HepG2 (cell line): Measurements from ENCODE around the gene GCN1. TPM values are rescaled to one million over a fixed set of nuclear protein-coding genes. Genes with fewer than 3 reads are reported as not detected.

Experiments
- ATAC-seq: fragments of 200-7000 bp; cut with Tn5 transposase; 3 replicates; pipeline ENCODE4 v1.9.1; 2020; ENCODE audit warnings: mild to moderate bottlenecking, moderate library complexity
- BruUV-seq: library from RNA; stranded (reverse); fragments of 400-500 nt; replicated peaks from 2 replicates; lab custom pipeline; 2021; lab: Mats Ljungman, UMichigan
- CTCF ChIA-PET: fragments of 300-600 bp; formaldehyde crosslinking; extraction: SDS; loops from one replicate; lab custom pipeline; 2021; ENCODE audit warnings: low total read pairs, inconsistent platforms, low intra/inter-chr PET ratio; lab: Yijun Ruan, JAX
- POLR2A ChIA-PET: fragments of 350-600 bp; sonication (Branson Sonifier 250); formaldehyde crosslinking; loops from one replicate; lab custom pipeline; 2020; ENCODE audit warnings: antibody characterized with exemption, inconsistent platforms; lab: Yijun Ruan, JAX
- DNase-seq: peaks from one replicate; pipeline ENCODE4 v3.0.0-alpha.2; 2015; ENCODE audit warnings: low spot score
- FAIRE-seq: peaks from 3 replicates; lab custom pipeline; 2011; peaks lifted over from hg19 to GRCh38; lab: Jason Lieb, UNC
- H2AFZ ChIP-seq: one replicate; pipeline ENCODE4 v1.6.1; 2011; ENCODE audit warnings: low read length, inconsistent platforms
- H3K27ac ChIP-seq: fragments of 300-600 bp; 3 replicates; pipeline ENCODE4 v1.8.0; 2011; ENCODE audit warnings: mixed run types, mild to moderate bottlenecking, mixed read lengths, low read length, inconsistent platforms; ENCODE audit not compliant: insufficient read depth; ENCODE audit errors: extremely low read length
- H3K27me3 ChIP-seq, 2 experiments: fragments of 200-600 bp in 1 of 2; 2 replicates in 1 of 2; 3 replicates in 1 of 2; pipeline versions ENCODE4 v1.6.0 to v1.8.0; 2011; ENCODE audit warnings: low read length in 2 of 2, mild to moderate bottlenecking in 2 of 2, moderate library complexity in 2 of 2, inconsistent platforms in 1 of 2; ENCODE audit not compliant: insufficient read depth in 2 of 2, control insufficient read depth in 1 of 2
- H3K36me3 ChIP-seq, 2 experiments: fragments of 200-600 bp in 1 of 2; replicated peaks in 1 of 2; 2 replicates in 1 of 2; 3 replicates in 1 of 2; pipeline versions ENCODE4 v1.5.1 to v1.8.0; 2011; ENCODE audit warnings: low read length in 2 of 2, inconsistent platforms in 1 of 2; ENCODE audit not compliant: insufficient read depth in 2 of 2, control insufficient read depth in 1 of 2
- H3K4me1 ChIP-seq: 2 replicates; pipeline ENCODE4 v1.5.1; 2012; ENCODE audit warnings: low read length, inconsistent platforms; ENCODE audit not compliant: insufficient read depth
- H3K4me2 ChIP-seq: 2 replicates; pipeline ENCODE4 v1.6.0; 2011; ENCODE audit warnings: low read depth, low read length, inconsistent platforms
- H3K4me3 ChIP-seq, 3 experiments: fragments of 200-600 bp in 1 of 3; sonication (generic), shearing (Covaris generic) in 1 of 3; replicated peaks in 1 of 3; 2 replicates each; pipeline ENCODE4 v1.5.1; 2011 to 2016; ENCODE audit warnings: low read length in 3 of 3, inconsistent platforms in 2 of 3, low read depth in 2 of 3, mild to moderate bottlenecking in 2 of 3, control low read depth in 1 of 3, mixed read lengths in 1 of 3; ENCODE audit not compliant: insufficient read depth in 1 of 3
- H3K79me2 ChIP-seq: one replicate; pipeline ENCODE4 v1.6.1; 2011; ENCODE audit warnings: low read length, inconsistent platforms; ENCODE audit not compliant: insufficient read depth
- H3K9ac ChIP-seq: 2 replicates; pipeline ENCODE4 v1.6.0; 2011; ENCODE audit warnings: mild to moderate bottlenecking, low read depth, low read length, inconsistent platforms; ENCODE audit not compliant: insufficient read depth
- H3K9me3 ChIP-seq: 2 replicates; pipeline ENCODE4 v1.5.1; 2012; ENCODE audit warnings: mild to moderate bottlenecking, low read length
- H4K20me1 ChIP-seq: 2 replicates; pipeline ENCODE4 v1.6.0; 2011; ENCODE audit warnings: inconsistent platforms, mild to moderate bottlenecking, low read length, moderate library complexity; ENCODE audit not compliant: insufficient read depth
- HIVEP1 ChIP-seq: sonication (generic); formaldehyde crosslinking; IDR thresholded peaks from 2 replicates; pipeline ENCODE4 v1.4.0; 2020; ENCODE audit warnings: mild to moderate bottlenecking, missing genetic modification reagents
- NFATC3 ChIP-seq: sonication (generic); formaldehyde crosslinking; IDR thresholded peaks from 2 replicates; pipeline ENCODE4 v1.5.1; 2020; ENCODE audit warnings: mild to moderate bottlenecking, missing genetic modification reagents
- STAT5B ChIP-seq: sonication (generic); formaldehyde crosslinking; IDR thresholded peaks from 2 replicates; pipeline ENCODE4 v1.4.0; 2020; ENCODE audit warnings: missing genetic modification reagents
- TIGD3 ChIP-seq: sonication (generic); formaldehyde crosslinking; IDR thresholded peaks from 2 replicates; pipeline ENCODE4 v1.5.1; 2020; ENCODE audit warnings: mild to moderate bottlenecking, missing genetic modification reagents, borderline replicate concordance
- XBP1 ChIP-seq: sonication (generic); formaldehyde crosslinking; IDR thresholded peaks from 2 replicates; pipeline ENCODE4 v1.5.0; 2020; ENCODE audit warnings: missing genetic modification reagents
- ZBTB14 ChIP-seq: sonication (generic); formaldehyde crosslinking; IDR thresholded peaks from 2 replicates; pipeline ENCODE4 v1.4.0; 2020; ENCODE audit warnings: missing genetic modification reagents
- ZEB1 ChIP-seq: IDR thresholded peaks from 2 replicates; pipeline ENCODE4 v1.6.1; 2012; ENCODE audit warnings: mild to moderate bottlenecking, low read depth, inconsistent platforms; ENCODE audit not compliant: insufficient replicate concordance
- ZFP36 ChIP-seq: fragments of 150-350 bp; IDR thresholded peaks from 2 replicates; pipeline ENCODE4 v1.6.1; 2018; ENCODE audit warnings: borderline replicate concordance, low read length, low read depth; ENCODE audit not compliant: partially characterized antibody
- ZNF3 ChIP-seq: IDR thresholded peaks from 2 replicates; pipeline ENCODE4 v1.7.0; 2017; ENCODE audit warnings: inconsistent platforms
- ZNF318 ChIP-seq: sonication (generic); formaldehyde crosslinking; IDR thresholded peaks from 2 replicates; pipeline ENCODE4 v1.4.0; 2020; ENCODE audit warnings: mild to moderate bottlenecking, missing genetic modification reagents
- WGBS: methylation state at CpG from one replicate; pipeline ENCODE4 v1.1.6; 2017; ENCODE audit warnings: low lambda C conversion rate; 5-methylcytosine and 5-hydroxymethylcytosine counted together
- in situ Hi-C: cut with HindIII; loops from 2 replicates; pipeline ENCODE4 v1.10.0; 2017; ENCODE audit warnings: low pct_unique_long_range_greater_than_20kb; ENCODE audit not compliant: extremely low pct_ligation_motif_present
- intact Hi-C: fragments of 100-400 bp; cut with micrococcal nuclease; formaldehyde crosslinking; loops from one replicate; pipeline ENCODE4 v1.10.0; 2022; ENCODE audit not compliant: unreplicated experiment
- polyA plus RNA-seq, 8 experiments: library from polyadenylated mRNA; depleted of rRNA in 3 of 8; stranded (reverse) in 7 of 8; unstranded in 1 of 8; fragments of >200 nt; fragmentation: Illumina TruSeq in 4 of 8; extraction: Trizol in 4 of 8; gene quantifications; 2 replicates each; pipeline versions ENCODE4 v1.2.1 to v1.2.3, GENCODE V29; 2011 to 2016; ENCODE audit warnings: low read depth in 4 of 8, missing spikeins in 1 of 8, mixed read lengths in 1 of 8; ENCODE audit not compliant: insufficient read depth in 1 of 8
- total RNA-seq, 5 experiments: library from RNA; depleted of rRNA; stranded (reverse); fragments of >200 nt; fragmentation: Illumina TruSeq; extraction: Trizol; gene quantifications; 2 replicates each; pipeline ENCODE4 v1.2.3, GENCODE V29; 2016; ENCODE audit warnings: low read depth in 1 of 5

GCN1 gene
- total and polyA plus RNA-seq, 2 of the 13 experiments (the other 11 are each of a cell fraction or from before 2014, with no cell fraction given) = 58.2 to 83.0 TPM

GRCh38 chr12:120175537-120175936 is 19.0 kb downstream of the GCN1 start:
- ChIA-PET POLR2A (interaction anchor here (1.3 to 3.2 kb wide), 2 partner anchors 26 kb away, joined by 3 to 12 read pairs; partner anchors contain the start of gene RPLP0), CTCF (no interaction called here)
- FAIRE-seq (no peak), DNase-seq (no peak), ATAC-seq (no peak)
- Histone ChIP-seq H3K9me3 (no peaks in the 10 kb centered on the region), H2AFZ (no peak overlapping the region), H3K27me3 (no peaks in the 10 kb centered on the region), H3K27ac (no peak overlapping the region), H3K79me2 (no peaks in the 10 kb centered on the region), H3K36me3 (peaks cover 45 to 85% of the 10 kb centered on the region in 2 experiments), H3K4me2 (no peak overlapping the region), H4K20me1 (no peaks in the 10 kb centered on the region), H3K9ac (no peak overlapping the region), H3K4me1 (no peaks in the 10 kb centered on the region), H3K4me3 (no peak overlapping the region)
- 98% methylated on average over 9 of the region's 11 CpGs for WGBS
- no TSS peak for BruUV-seq
- intact Hi-C loops = no loop called here
- in situ Hi-C loops = no loop called here
- TF ChIP-seq ZNF3 (CRISPR knock-in tag) (no peak), ZNF318 (no peak), ZBTB14 (CRISPR knock-in tag) (no peak), NFATC3 (no peak), HIVEP1 (CRISPR knock-in tag) (no peak), XBP1 (CRISPR knock-in tag) (no peak), STAT5B (CRISPR knock-in tag) (no peak), ZFP36 (no peak), TIGD3 (CRISPR knock-in tag) (no peak), ZEB1 (no peak)
